GM19328 (cell line): ENCODE results near the gene DDX27.
"Not testable (repeated sequence)": the region's sequence is repeated elsewhere in the genome, so short reads cannot be mapped to it uniquely, and the experiment has no call there.

Source experiments
- ATAC-seq: cut with Tn5 transposase; IDR thresholded peaks from one replicate; pipeline ENCODE4 v1.9.1; 2021; ENCODE audit warnings: mild to moderate bottlenecking, moderate library complexity; ENCODE audit not compliant: unreplicated experiment

The DDX27 gene

DNA sequence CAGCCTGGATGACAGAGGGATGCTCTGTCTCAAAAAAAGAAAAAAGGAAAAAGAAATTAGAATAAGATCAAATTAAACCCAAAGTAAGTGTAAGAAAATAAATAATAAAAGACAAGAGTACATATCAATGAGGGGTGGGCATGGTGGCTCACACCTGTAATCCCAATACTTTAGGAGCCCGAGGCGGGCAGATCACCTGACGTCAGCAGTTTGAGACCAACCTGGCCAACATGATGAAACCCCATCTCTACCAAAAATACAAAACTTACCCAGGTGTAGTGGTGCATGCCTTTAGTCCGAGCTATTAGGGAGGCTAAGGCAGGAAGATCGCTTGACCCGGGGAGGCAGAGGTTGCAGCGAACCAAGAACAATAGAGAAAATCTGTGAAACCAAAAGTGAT lies 16.2 kb upstream of the DDX27 start:
- no peak for ATAC-seq

DNA sequence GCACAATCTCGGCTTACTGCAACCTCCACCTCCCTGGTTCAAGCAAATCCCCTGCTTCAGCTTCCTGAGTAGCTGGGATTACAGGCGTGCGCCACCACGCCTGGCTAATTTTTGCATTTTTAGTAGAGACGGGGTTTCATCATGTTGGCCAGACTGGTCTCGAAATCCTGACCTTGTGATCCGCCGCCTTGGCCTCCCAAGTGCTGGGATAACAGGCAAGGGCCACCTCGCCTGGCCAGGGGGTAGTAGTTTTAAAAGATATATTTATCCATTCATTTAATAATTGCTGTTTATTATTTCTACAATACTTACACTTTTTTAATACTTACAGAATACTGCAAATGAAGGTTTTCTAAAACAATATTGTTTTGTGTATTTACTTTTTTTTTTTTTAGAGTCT lies 15.5 kb upstream of the DDX27 start:
- ATAC-seq: no peak

DNA sequence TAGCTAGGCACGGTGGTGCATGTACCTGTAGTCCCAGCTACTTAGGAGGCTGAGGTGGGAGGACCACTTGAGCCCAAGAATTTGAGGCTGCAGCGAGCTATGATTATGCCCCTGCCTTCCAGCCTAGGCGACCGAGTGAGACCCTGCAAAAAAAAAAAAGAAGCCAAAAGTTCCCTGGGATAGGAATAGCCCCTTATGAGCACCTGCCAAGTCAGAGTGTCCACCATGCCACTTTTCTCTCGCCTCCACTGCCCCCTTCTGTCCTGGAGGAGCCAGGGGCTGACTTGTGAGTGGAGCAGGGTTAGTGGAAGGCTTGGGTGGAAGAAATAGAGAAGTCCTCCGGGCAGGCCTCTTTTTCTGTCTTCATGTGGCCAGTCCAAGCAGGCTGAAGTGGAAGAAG lies 12.1 kb upstream of the DDX27 start:
- no peak for ATAC-seq

DNA sequence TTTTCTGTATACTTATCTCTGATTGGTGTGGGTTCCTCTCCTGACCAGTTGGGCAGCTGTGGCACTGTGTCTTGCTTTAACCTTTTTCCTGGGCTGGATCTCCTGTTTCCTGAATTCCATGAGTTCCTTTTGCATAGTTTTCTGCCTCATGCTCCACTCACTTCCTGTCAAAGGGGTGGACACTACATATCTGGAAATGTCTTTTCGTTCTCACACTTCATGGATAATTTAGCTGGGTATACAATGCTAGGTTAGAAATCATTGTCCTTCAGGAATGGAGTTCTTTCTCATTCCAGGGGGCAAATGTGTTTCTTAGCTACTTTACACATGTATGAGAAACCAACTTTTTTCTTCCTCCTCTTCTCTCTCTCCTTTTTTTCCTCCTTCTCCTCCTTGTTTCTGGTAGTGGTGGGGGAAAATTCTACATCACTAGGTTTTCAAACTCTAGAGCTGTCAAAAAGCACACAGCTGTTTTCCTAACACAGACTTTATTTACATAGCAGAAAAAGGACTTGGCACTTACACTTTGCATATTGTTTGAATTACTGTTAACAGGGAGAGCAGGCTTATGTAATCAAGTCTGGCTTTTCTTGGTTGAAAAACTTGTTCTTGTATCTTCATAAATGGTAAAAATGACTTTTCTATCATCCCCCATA lies 9.0 kb upstream of the DDX27 start:
- ATAC-seq: no peak

DNA sequence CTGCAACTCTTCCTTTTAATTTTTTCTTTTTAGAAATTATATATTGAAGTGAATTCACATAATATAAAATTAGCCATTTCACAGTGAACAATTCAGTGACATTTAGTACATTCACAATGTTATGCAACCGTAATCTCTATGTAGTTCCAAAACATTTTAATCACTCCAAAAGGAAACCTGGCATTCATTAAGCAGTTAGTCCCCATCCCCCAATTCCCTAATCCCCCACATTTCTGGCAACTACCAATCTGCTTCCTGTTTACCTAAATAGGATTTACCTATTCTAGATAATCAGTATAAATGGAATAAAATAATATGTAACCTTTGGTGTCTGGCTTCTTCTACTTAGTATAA lies 8.5 kb upstream of the DDX27 start:
- ATAC-seq: no peak

DNA sequence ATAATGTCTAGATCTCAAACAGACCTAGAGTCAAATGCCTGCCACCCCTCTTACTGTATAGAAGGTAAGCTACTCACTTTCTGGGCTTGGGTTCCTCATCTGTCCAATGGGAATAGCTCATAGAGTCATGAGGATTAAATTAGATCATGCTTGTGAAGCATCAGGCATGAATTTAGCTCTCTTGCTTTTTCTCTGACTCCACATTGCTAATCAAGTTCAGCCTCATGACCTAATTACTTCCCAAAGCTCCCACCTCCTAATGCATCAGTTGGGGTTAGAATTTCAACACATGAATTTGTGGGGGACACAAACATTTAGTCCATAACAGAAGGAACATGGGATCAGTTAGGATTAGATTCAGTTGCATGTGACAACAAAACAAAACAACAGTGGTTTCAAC lies 4.6 kb upstream of the DDX27 start:
- ATAC-seq: no peak

DNA sequence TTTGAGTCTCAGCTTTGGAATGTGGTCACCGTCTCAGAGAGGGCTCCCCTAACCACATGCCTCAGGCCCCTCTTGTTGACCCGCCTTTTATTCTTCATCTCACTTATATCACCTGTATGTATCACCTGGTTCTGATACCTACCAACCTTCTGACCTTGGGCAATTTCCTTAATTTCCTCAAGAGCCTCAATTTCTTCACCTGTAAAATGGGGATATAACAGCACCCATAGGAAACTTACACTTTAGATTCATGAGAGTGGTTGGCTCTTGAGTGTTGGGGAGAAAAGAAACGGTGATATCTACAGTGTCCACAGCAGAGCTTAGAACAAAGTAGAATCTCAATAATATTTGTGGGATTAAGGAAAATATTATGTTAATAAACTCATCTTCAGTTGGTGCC lies 4.0 kb upstream of the DDX27 start:
- ATAC-seq: no peak

DNA sequence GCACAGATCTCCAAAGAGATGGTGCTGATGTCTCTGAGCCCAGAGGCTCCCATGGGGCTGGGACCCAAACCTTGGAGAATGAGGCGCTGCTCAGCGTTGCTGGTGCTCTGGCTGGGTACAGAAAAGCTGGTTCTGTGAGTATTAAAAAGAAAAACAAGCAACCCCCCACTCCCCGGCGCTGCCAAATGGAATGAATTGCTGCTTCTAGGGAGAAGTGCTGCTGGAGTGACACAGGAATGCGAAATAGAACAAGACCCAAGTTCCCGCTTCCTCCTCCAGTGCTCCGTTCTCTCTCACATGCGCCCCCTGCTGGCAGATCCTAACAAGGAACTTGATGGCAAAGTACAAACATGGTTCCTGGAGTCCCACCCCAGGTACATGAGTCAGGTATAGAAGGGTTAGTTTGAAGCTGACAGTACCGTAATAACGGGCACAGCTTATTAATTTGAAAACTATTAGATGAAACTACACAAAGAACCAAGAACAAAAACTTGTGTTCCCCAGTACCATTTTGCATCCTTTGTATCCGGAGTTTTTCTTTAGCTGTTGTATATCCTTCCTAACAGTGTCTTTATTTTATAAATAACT lies 2.1 kb upstream of the DDX27 start:
- ATAC-seq: no peak

DNA sequence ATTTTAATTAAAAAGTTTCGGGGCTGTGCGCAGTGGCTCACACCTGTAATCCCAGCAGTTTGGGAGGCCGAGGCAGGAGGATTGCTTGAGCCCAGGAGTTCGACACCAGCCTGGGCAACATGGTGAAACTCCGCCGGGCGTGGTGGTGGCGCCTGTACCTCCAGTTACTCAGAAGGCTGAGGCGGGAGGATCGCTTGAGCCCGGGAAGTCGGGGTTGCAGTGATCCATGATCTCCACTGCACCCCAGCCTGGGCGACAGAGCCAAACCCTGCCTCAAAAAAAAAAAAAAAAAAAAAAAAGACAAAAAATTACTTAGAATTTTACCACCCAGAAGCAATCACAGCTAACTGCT lies 501 bp upstream of the DDX27 start:
- not testable (repeated sequence) for ATAC-seq

DNA sequence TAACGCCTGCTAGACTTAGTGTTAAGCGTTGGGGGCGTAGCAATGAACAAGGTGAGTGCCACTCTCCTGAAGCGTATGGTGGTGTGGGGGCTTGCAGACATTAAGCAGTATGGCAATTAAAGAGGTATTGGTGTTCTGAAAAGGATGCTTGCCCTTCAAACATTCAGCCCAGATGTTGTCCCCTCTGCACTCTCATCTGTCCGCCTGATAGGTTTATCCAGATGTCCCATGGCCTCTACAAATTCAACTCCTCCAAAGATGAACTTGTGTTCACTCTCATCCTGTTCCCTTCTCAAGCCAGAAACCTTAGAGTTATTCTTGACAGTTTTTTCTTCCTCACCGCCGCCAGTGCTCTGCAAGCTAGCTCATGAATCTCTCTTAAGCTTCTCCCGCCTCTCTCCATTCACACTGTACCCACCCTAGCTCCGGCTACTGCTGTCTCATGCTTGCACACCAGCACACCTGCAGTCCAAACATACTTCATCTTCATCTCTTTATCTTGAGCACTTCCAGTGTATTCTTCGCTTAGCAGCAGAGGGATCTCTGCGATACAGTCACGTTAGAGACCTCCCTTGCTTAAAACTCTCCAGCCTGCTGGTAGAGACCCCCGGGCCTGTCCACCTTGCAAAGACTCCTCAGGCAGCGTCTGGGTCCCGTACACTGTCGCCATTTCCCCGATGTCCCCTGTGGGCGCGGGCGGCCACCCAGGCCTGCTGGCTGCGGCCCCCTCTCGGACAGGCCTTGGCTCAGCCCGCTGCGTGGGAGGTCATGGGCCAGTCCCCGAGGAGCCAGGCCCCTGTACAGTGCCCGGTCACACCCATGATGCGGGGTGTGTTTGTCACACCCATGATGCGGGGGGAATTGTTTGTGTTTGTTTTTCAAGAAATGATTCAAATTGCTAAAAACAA lies 962 bp downstream of the DDX27 start:
- ATAC-seq: no peak

DNA sequence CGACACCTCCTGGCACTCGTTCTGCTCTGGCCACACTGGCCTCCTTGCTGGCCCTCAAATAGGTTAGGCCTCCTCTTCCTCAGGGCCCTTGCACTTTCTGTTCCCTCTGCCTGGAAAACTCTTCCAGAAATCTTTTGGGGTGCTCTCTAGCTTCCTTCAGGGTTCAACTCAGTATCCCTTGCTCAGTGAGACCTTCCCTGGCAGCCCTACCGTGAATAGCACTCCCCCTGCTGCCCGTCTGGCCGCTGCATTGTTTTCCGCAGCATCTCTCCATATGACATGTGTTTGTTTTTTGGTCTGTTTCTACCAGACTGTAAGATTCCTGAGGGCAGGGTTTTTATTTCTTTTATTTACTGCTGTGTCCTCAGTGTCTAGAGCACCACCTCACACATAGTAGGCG lies 6.7 kb downstream of the DDX27 start:
- no peak for ATAC-seq

DNA sequence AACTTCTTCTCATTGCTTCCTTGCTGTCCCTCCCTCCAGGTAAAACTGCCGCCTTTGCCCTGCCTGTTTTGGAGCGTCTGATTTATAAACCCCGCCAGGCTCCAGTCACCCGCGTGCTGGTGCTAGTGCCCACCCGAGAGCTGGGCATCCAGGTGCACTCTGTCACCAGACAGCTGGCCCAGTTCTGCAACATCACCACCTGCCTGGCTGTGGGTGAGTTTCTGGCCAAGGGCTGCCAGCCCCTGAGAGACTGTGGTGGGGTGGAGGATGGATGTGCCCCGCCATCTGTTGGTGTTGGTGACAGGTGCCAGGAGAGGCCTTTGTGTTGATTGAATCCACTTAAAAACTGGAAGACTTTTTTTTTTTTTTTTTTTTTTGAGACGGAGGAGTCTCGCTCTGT lies 9.5 kb downstream of the DDX27 start:
- no peak for ATAC-seq

DNA sequence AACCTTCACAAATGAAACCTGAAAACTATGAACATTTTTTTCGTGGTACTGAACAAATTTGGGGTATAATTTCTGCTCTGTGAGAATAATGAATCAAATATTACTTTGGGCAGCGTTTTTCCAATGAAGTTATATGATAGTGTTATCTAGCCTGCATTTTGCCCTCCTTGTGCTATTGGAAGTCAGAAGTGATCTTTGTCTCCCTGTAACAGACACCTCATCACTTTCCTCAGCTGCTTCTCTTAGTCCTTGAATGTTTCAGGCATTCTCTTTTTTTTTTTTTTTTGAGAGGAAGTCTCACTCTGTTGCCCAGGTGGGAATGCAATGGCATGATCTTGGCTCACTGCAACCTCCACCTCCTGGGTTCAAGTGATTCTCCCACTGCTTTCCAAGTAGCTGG lies 10.2 kb downstream of the DDX27 start:
- no peak for ATAC-seq

DNA sequence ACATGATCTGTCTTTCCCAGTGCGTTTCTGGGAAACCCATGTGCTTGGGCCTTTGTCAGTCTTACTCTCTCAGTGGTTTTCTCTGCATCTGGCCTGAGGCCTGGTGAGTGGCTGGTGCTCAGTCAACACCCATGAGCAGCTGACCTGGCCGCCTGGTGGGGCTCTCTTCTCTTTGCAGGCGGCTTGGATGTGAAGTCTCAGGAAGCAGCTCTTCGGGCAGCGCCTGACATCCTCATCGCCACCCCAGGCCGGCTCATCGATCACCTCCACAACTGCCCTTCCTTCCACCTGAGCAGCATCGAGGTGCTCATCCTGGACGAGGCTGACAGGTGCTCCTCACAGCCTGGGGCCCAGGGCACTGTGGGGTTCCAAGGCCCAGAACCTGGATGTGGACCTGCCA lies 10.8 kb downstream of the DDX27 start:
- ATAC-seq: no peak

DNA sequence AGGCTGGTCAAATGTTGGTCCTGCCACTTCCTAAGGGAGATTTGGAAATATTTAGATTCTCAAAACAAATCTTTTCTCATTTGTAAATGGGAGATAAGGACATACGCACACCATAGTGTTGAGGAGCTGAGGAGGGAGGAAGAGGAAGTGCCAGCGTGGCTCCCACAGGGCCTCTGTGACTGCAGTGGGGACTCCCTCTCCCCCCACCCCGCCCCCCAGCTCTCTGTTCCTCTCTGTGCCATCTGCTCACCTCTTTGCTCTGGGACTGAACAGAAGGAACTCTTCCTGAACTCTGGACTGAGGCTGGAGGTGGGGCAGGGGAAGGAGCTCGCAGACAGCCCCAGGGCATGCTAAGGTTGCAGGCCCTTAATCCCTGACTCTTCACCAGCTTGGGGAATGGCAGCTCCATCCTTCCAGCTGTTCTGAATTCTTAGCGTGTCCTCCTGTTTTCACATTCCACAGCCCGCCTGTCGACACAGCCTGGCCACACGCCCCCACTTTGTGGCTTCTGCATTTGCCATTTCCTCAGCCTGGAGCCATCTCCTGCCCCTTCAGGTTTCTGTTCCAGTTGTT lies 11.4 kb downstream of the DDX27 start:
- ATAC-seq: no peak

DNA sequence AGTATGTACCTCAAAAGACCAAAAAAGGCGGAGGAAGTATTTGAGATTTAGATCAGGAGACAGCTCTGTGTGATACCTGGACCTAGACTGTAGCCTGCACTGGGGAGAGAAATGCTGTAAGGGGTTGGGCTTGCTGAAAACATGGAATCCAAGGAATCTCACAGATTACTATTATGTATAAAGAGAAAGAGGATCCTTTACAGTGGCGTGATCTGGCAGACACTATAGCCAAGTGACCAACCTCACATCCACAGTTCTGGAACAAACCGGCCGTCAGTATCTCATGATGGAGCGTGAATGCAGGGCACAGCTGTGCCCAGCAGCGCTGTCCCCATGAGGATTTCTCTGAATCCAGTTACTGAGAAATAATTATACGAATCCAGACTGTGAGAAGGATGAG lies 12.3 kb downstream of the DDX27 start:
- no peak for ATAC-seq

DNA sequence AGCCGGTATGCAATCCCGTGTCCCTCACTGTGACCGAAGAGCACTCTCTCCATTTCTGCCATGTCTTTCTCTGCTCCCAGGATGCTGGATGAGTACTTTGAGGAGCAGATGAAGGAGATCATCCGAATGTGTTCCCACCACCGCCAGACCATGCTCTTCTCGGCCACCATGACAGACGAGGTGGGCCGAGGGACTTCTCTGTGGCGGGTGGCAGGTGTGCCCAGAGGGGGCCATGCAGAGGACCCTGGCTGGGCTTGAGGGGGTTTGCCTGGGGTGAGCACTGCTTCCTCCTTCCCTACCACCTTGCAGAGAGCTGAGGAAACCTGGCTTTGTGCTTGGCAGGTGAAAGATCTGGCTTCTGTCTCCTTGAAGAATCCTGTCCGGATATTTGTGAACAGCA lies 14.0 kb downstream of the DDX27 start:
- no peak for ATAC-seq

DNA sequence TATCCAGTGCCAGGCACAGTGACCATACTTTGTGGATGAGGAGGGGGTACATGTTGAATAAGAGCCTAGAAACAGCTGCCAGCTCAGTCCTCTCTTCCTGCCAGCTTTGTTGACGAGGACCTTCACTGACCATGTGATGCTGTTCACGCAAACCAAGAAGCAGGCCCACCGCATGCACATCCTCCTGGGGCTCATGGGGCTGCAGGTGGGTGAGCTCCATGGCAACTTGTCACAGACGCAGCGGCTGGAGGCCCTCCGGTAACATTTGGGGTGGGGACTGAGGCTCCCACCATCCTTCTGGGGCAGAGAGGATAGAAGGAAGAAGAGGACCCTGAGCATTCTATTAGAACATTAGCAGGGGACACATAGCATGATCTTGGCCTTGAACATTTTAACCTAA lies 15.6 kb downstream of the DDX27 start:
- ATAC-seq: no peak

DNA sequence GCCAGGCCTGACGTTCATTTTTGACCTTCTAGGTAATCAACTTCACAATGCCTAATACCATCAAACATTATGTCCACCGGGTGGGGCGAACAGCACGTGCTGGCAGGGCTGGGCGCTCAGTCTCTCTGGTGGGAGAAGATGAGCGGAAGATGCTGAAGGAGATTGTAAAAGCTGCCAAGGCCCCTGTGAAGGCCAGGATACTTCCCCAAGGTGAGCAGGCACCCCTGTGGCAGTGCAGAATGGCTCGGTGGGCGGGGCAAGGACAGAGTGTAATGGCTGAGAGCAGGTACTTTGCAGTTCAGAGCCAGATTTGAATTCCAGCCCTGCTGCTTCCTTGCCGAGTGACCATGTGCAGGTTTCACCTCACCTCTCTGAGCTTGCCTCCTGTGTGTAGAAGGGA lies 17.1 kb downstream of the DDX27 start:
- ATAC-seq: no peak

DNA sequence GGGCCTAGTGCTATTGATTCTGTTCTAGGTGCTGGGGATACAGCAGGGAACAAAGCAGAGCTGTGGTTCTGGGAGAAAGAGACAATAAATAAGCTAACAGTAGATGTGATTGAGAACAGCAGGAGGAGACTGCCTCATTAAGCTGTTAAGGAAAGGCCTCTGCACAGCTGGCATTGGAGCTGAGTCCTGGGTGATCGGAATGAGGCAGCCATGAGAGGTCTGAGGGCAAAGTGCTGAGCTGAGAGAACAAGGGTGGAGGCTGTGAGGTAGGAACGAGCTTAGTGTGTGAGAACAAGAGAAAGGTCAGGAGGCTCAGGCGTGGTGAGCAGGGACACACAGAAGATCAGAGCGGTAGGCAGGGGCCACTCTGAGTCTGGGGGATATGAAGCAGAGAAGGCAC lies 18.3 kb downstream of the DDX27 start:
- no peak for ATAC-seq

DNA sequence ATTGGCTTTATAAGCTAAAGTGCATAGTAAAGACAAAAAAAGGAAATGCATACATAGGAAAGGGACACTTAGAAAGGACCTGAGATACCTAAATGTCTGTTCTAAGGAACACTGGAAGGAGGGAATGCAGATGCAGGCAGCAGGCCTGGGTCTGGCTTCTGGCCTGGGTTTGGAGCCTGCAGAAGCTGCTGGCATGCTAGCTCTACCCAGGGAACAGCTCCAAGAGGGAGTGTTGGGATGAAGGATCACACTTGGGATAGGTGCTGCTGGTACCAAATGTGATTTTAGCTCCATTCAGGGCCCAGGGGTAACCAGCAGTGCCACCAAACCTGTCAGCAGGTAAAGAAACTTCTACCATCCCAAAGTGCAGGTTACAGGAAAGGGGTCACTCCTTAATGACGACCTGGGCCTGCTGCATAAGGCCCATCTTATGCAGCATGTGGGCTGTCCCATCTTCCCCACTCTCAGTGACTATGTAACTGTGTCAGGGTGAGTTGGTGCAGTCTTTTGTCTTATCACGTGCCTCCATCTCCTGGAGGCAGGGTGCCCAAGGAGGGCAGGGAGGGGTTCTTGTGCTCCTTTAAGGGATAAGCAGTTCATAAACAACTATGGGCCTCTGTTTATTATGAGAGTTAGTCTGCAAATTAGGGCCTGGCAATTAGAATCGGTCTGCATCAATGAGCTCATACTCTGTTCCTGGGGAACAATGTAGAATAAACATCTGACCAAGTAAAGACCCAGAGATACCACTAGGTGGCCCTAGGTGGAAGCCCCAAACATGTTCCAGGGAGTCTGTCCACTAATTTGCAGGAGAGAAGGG lies 26.9 kb downstream of the DDX27 start:
- no peak for ATAC-seq
